SK-N-SH treated with all-trans-retinoic acid at 6 μM for 48 hours (cell line): ENCODE data around the gene MAP3K1.

ENCODE experiments used
- ATAC-seq: fragments of 200-7000 bp; cut with Tn5 transposase; 3 replicates; pipeline ENCODE4 v1.9.1; 2020; ENCODE audit warnings: mild to moderate bottlenecking, moderate library complexity
- ARNTL ChIP-seq: fragments of 450-650 bp; formaldehyde crosslinking; IDR thresholded peaks from 2 replicates; pipeline ENCODE4 v1.5.0; 2020; ENCODE audit warnings: low read depth, mild to moderate bottlenecking, moderate library complexity, borderline replicate concordance
- BACH2 ChIP-seq: fragments of 250-450 bp; sonication (Bioruptor Pico); IDR thresholded peaks from 2 replicates; pipeline ENCODE4 v1.9.0; 2021; ENCODE audit warnings: mild to moderate bottlenecking, borderline replicate concordance
- CSDC2 ChIP-seq: fragments of 250-450 bp; sonication (Bioruptor Pico); IDR thresholded peaks from 2 replicates; pipeline ENCODE4 v1.5.0; 2020; ENCODE audit warnings: mild to moderate bottlenecking, moderate library complexity
- ESRRG ChIP-seq: fragments of 250-450 bp; sonication (Bioruptor Pico); IDR thresholded peaks from 2 replicates; pipeline ENCODE4 v1.6.1; 2021; ENCODE audit warnings: mild to moderate bottlenecking
- GLIS3 ChIP-seq: fragments of 250-450 bp; sonication (Bioruptor Pico); IDR thresholded peaks from 2 replicates; pipeline ENCODE4 v1.5.0; 2020; ENCODE audit warnings: mild to moderate bottlenecking, moderate library complexity
- ISL1 ChIP-seq: fragments of 250-450 bp; sonication (Bioruptor Pico); IDR thresholded peaks from 2 replicates; pipeline ENCODE4 v2.1.2; 2022; ENCODE audit warnings: mild to moderate bottlenecking, moderate library complexity
- OSR1 ChIP-seq: fragments of 250-450 bp; sonication (Bioruptor Pico); IDR thresholded peaks from 2 replicates; pipeline ENCODE4 v1.8.0; 2022; ENCODE audit warnings: moderate library complexity, mild to moderate bottlenecking, inconsistent platforms
- POU6F1 ChIP-seq: fragments of 250-450 bp; sonication (Bioruptor Pico); IDR thresholded peaks from 2 replicates; pipeline ENCODE4 v1.8.0; 2021; ENCODE audit warnings: low read depth, mild to moderate bottlenecking, moderate library complexity, borderline replicate concordance
- PPARA ChIP-seq: fragments of 250-450 bp; sonication (Bioruptor Pico); IDR thresholded peaks from 2 replicates; pipeline ENCODE4 v1.5.0; 2020; ENCODE audit warnings: mild to moderate bottlenecking, borderline replicate concordance
- RARB ChIP-seq: fragments of 250-450 bp; sonication (Bioruptor Pico); IDR thresholded peaks from 2 replicates; pipeline ENCODE4 v1.8.0; 2021; ENCODE audit warnings: mild to moderate bottlenecking, moderate library complexity
- SNAI2 ChIP-seq: fragments of 250-450 bp; sonication (Bioruptor Pico); IDR thresholded peaks from 2 replicates; pipeline ENCODE4 v1.5.0; 2020; ENCODE audit warnings: mild to moderate bottlenecking, moderate library complexity
- TCF4 ChIP-seq: fragments of 250-450 bp; sonication (Bioruptor Pico); IDR thresholded peaks from 2 replicates; pipeline ENCODE4 v1.8.0; 2021; ENCODE audit warnings: mild to moderate bottlenecking, moderate library complexity, borderline replicate concordance
- TOX ChIP-seq: fragments of 250-450 bp; sonication (Bioruptor Pico); IDR thresholded peaks from 2 replicates; pipeline ENCODE4 v1.8.0; 2021; ENCODE audit warnings: mild to moderate bottlenecking, moderate library complexity, borderline replicate concordance
- ZC3H10 ChIP-seq: fragments of 250-450 bp; sonication (Bioruptor Pico); IDR thresholded peaks from 2 replicates; pipeline ENCODE4 v1.5.1; 2021; ENCODE audit warnings: mild to moderate bottlenecking, moderate library complexity
- ZFP30 ChIP-seq: fragments of 450-650 bp; formaldehyde crosslinking; IDR thresholded peaks from 2 replicates; pipeline ENCODE4 v1.5.0; 2022; ENCODE audit warnings: mild to moderate bottlenecking, moderate library complexity
- ZNF565 ChIP-seq: fragments of 450-650 bp; formaldehyde crosslinking; conservative IDR thresholded peaks from 2 replicates; pipeline ENCODE4 v1.5.0; 2020; ENCODE audit warnings: low read depth, mild to moderate bottlenecking, moderate library complexity
- ZNF70 ChIP-seq: fragments of 450-650 bp; formaldehyde crosslinking; IDR thresholded peaks from 2 replicates; pipeline ENCODE4 v1.5.0; 2020; ENCODE audit warnings: mild to moderate bottlenecking, moderate library complexity
- ZNF8 ChIP-seq: fragments of 450-650 bp; formaldehyde crosslinking; IDR thresholded peaks from 2 replicates; pipeline ENCODE4 v1.5.0; 2020; ENCODE audit warnings: mild to moderate bottlenecking, moderate library complexity
- TF ChIP-seq, protein P1 (sequence below): fragments of 250-450 bp; sonication (Bioruptor Pico); IDR thresholded peaks from 2 replicates; pipeline ENCODE4 v1.5.0; 2020; ENCODE audit warnings: mild to moderate bottlenecking, moderate library complexity
- TF ChIP-seq, protein P2 (sequence below): fragments of 250-450 bp; sonication (Bioruptor Pico); IDR thresholded peaks from 2 replicates; pipeline ENCODE4 v1.5.1; 2020; ENCODE audit warnings: low read depth, mild to moderate bottlenecking, moderate library complexity
- TF ChIP-seq, protein P3 (sequence below): fragments of 250-450 bp; sonication (Bioruptor Pico); IDR thresholded peaks from 2 replicates; pipeline ENCODE4 v1.8.0; 2020; ENCODE audit warnings: mild to moderate bottlenecking, moderate library complexity, borderline replicate concordance
- TF ChIP-seq, protein P4 (sequence below): fragments of 250-450 bp; sonication (Bioruptor Pico); IDR thresholded peaks from 2 replicates; pipeline ENCODE4 v1.5.1; 2021; ENCODE audit warnings: mild to moderate bottlenecking, moderate library complexity

Gene MAP3K1

GRCh38 chr5:56839062-56839461 lies 23.7 kb downstream of the MAP3K1 start:
- no peak; the same call in 2 of the 3 replicates for ATAC-seq
- TF ChIP-seq ISL1 (CRISPR knock-in tag) (no peak), BACH2 (no peak), POU6F1 (CRISPR knock-in tag) (no peak), RARB (CRISPR knock-in tag) (no peak), CSDC2 (CRISPR knock-in tag) (no peak), ZNF8 (CRISPR knock-in tag) (no peak), OSR1 (no peak), ESRRG (CRISPR knock-in tag) (no peak), ZFP30 (no peak), ZNF565 (CRISPR knock-in tag) (no peak), TOX (CRISPR knock-in tag) (no peak), GLIS3 (CRISPR knock-in tag) (no peak), SNAI2 (CRISPR knock-in tag) (no peak), ZNF70 (CRISPR knock-in tag) (no peak)
- TF ChIP-seq, protein P1, sequence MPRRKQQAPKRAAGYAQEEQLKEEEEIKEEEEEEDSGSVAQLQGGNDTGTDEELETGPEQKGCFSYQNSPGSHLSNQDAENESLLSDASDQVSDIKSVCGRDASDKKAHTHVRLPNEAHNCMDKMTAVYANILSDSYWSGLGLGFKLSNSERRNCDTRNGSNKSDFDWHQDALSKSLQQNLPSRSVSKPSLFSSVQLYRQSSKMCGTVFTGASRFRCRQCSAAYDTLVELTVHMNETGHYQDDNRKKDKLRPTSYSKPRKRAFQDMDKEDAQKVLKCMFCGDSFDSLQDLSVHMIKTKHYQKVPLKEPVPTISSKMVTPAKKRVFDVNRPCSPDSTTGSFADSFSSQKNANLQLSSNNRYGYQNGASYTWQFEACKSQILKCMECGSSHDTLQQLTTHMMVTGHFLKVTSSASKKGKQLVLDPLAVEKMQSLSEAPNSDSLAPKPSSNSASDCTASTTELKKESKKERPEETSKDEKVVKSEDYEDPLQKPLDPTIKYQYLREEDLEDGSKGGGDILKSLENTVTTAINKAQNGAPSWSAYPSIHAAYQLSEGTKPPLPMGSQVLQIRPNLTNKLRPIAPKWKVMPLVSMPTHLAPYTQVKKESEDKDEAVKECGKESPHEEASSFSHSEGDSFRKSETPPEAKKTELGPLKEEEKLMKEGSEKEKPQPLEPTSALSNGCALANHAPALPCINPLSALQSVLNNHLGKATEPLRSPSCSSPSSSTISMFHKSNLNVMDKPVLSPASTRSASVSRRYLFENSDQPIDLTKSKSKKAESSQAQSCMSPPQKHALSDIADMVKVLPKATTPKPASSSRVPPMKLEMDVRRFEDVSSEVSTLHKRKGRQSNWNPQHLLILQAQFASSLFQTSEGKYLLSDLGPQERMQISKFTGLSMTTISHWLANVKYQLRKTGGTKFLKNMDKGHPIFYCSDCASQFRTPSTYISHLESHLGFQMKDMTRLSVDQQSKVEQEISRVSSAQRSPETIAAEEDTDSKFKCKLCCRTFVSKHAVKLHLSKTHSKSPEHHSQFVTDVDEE (CRISPR knock-in tag): no peak
- TF ChIP-seq, protein P2, sequence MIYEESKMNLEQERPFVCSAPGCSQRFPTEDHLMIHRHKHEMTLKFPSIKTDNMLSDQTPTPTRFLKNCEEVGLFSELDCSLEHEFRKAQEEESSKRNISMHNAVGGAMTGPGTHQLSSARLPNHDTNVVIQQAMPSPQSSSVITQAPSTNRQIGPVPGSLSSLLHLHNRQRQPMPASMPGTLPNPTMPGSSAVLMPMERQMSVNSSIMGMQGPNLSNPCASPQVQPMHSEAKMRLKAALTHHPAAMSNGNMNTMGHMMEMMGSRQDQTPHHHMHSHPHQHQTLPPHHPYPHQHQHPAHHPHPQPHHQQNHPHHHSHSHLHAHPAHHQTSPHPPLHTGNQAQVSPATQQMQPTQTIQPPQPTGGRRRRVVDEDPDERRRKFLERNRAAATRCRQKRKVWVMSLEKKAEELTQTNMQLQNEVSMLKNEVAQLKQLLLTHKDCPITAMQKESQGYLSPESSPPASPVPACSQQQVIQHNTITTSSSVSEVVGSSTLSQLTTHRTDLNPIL: no peak
- TF ChIP-seq, protein P3, sequence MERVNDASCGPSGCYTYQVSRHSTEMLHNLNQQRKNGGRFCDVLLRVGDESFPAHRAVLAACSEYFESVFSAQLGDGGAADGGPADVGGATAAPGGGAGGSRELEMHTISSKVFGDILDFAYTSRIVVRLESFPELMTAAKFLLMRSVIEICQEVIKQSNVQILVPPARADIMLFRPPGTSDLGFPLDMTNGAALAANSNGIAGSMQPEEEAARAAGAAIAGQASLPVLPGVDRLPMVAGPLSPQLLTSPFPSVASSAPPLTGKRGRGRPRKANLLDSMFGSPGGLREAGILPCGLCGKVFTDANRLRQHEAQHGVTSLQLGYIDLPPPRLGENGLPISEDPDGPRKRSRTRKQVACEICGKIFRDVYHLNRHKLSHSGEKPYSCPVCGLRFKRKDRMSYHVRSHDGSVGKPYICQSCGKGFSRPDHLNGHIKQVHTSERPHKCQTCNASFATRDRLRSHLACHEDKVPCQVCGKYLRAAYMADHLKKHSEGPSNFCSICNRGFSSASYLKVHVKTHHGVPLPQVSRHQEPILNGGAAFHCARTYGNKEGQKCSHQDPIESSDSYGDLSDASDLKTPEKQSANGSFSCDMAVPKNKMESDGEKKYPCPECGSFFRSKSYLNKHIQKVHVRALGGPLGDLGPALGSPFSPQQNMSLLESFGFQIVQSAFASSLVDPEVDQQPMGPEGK (CRISPR knock-in tag): no peak

DNA sequence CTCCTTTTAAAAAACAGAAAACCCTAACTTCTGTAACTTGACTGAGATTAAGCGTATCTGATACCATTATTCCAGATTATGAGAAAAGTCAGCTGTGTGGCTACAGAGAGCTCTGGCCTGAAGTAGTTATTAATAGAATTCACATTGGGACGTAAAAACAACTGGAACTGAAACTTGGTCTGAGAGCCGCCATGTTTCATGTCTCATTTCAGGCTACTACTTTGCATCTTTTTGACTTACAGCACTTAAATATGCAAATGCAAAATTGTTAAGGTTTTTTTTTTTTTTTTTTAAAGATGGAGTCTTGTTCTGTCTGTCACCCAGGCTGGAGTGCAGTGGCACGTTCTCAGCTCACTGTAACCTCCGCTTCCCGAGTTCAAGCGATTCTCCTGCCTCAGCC lies 25.2 kb downstream of the MAP3K1 start:
- TF ChIP-seq SNAI2 (CRISPR knock-in tag) (no peak), GLIS3 (CRISPR knock-in tag) (no peak), ISL1 (CRISPR knock-in tag) (no peak), ZNF70 (CRISPR knock-in tag) (no peak), OSR1 (no peak), ZFP30 (no peak), ZC3H10 (CRISPR knock-in tag) (no peak)
- TF ChIP-seq, protein P4, sequence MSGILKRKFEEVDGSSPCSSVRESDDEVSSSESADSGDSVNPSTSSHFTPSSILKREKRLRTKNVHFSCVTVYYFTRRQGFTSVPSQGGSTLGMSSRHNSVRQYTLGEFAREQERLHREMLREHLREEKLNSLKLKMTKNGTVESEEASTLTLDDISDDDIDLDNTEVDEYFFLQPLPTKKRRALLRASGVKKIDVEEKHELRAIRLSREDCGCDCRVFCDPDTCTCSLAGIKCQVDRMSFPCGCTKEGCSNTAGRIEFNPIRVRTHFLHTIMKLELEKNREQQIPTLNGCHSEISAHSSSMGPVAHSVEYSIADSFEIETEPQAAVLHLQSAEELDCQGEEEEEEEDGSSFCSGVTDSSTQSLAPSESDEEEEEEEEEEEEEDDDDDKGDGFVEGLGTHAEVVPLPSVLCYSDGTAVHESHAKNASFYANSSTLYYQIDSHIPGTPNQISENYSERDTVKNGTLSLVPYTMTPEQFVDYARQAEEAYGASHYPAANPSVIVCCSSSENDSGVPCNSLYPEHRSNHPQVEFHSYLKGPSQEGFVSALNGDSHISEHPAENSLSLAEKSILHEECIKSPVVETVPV (CRISPR knock-in tag): no peak
- TF ChIP-seq, all 23 proteins: peak for 0
- ATAC-seq: no peak

DNA sequence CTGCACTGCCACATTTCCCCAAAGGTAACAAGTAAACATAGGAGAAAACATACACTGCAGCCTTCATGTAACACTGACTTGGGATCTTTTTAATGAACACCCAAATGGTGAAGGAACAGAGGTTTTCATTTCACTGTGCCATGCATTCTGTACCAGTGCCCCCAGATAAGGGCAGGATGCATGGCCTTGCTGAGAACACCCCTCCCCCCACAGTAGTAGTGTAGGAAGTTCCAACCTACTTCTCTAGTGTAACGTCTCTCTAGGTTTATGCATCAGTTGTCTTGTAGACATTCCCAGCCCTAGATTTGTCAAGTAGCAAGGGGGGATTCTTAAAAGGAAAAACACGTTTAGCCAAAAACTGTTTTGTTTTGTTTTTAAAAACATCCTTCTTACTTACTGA lies 29.9 kb downstream of the MAP3K1 start:
- ATAC-seq: no peak
- TF ChIP-seq, protein P2: no peak
- TF ChIP-seq ZNF8 (CRISPR knock-in tag): no peak
- no peak for TF ChIP-seq GLIS3 (CRISPR knock-in tag)
- TF ChIP-seq, protein P1 (CRISPR knock-in tag): no peak
- TF ChIP-seq ZNF70 (CRISPR knock-in tag): no peak
- TF ChIP-seq CSDC2 (CRISPR knock-in tag): no peak
- no peak for TF ChIP-seq PPARA
- TF ChIP-seq ZC3H10 (CRISPR knock-in tag): no peak
- no peak for TF ChIP-seq ARNTL (CRISPR knock-in tag)
- no peak for TF ChIP-seq TCF4 (CRISPR knock-in tag)
- TF ChIP-seq ZFP30: no peak
- no peak for TF ChIP-seq ZNF565 (CRISPR knock-in tag)
- TF ChIP-seq, protein P3 (CRISPR knock-in tag): no peak
- TF ChIP-seq SNAI2 (CRISPR knock-in tag): no peak
- TF ChIP-seq ISL1 (CRISPR knock-in tag): no peak
- TF ChIP-seq RARB (CRISPR knock-in tag): no peak
